Endothelial cell of umbilical vein (primary cell): ENCODE results near the gene NSL1. TPM values are rescaled to one million over a fixed set of nuclear protein-coding genes. Genes with fewer than 3 reads are reported as not detected.
"Not testable (repeated sequence)": the region's sequence is repeated elsewhere in the genome, so short reads cannot be mapped to it uniquely, and the experiment has no call there.

Experiments
- BruUV-seq: library from RNA; stranded (reverse); fragments of 400-500 nt; replicated peaks from 2 replicates; lab custom pipeline; 2021; lab: Mats Ljungman, UMichigan
- CTCF ChIA-PET: fragments of 300-600, 350-600 bp; sonication (Branson Sonifier 250); formaldehyde crosslinking; loops from one replicate; lab custom pipeline; 2021; ENCODE audit warnings: antibody characterized with exemption, inconsistent platforms; lab: Charles Lee
- POLR2A ChIA-PET: fragments of 300-600, 350-600 bp; sonication (Branson Sonifier 250); formaldehyde crosslinking; loops from one replicate; lab custom pipeline; 2021; ENCODE audit warnings: antibody characterized with exemption, inconsistent platforms; lab: Charles Lee
- DNase-seq: peaks from one replicate; pipeline ENCODE4 v3.0.0-alpha.2; 2011; ENCODE audit warnings: low read depth, low spot score
- FAIRE-seq: peaks from 2 replicates; lab custom pipeline; 2011; peaks lifted over from hg19 to GRCh38; lab: Jason Lieb, UNC
- H2AFZ ChIP-seq: 2 replicates; pipeline ENCODE4 v1.6.0; 2012; ENCODE audit warnings: low read depth, low read length, control low read depth, inconsistent platforms
- H3K27ac ChIP-seq: 2 replicates; pipeline ENCODE4 v1.5.1; 2011; ENCODE audit warnings: low read depth, mild to moderate bottlenecking, control low read depth, low read length, moderate library complexity; ENCODE audit not compliant: insufficient read depth
- H3K27me3 ChIP-seq, 2 experiments: 2 replicates each; pipeline versions ENCODE4 v1.6.0 to v1.6.1; 2011; ENCODE audit warnings: low read length in 2 of 2, mixed read lengths in 1 of 2; ENCODE audit not compliant: control insufficient read depth in 2 of 2, insufficient read depth in 2 of 2
- H3K36me3 ChIP-seq, 2 experiments: 2 replicates in 1 of 2; 3 replicates in 1 of 2; pipeline ENCODE4 v1.5.1; 2011; ENCODE audit warnings: low read length in 2 of 2, mild to moderate bottlenecking in 1 of 2, moderate library complexity in 1 of 2; ENCODE audit not compliant: control insufficient read depth in 2 of 2, insufficient read depth in 2 of 2; ENCODE audit errors: extremely low read depth in 1 of 2
- H3K4me1 ChIP-seq: 3 replicates; pipeline ENCODE4 v1.5.1; 2011; ENCODE audit warnings: mild to moderate bottlenecking, low read length; ENCODE audit not compliant: control insufficient read depth, insufficient read depth; ENCODE audit errors: extremely low read depth
- H3K4me2 ChIP-seq: 2 replicates; pipeline ENCODE4 v1.6.1; 2011; ENCODE audit warnings: low read length, control low read depth, mixed read lengths; ENCODE audit not compliant: insufficient read depth
- H3K4me3 ChIP-seq, 3 experiments: fragments of 200-600 bp in 1 of 3; sonication (generic), shearing (Covaris generic) in 1 of 3; replicated peaks in 1 of 3; 2 replicates each; pipeline ENCODE4 v1.5.1; 2011 to 2016; ENCODE audit warnings: control low read depth in 3 of 3, low read length in 3 of 3, mild to moderate bottlenecking in 2 of 3, inconsistent platforms in 1 of 3, low read depth in 1 of 3, moderate library complexity in 1 of 3; ENCODE audit not compliant: insufficient read depth in 1 of 3
- H3K79me2 ChIP-seq: 2 replicates; pipeline ENCODE4 v1.6.0; 2012; ENCODE audit warnings: low read length, inconsistent platforms; ENCODE audit not compliant: control insufficient read depth, insufficient read depth
- H3K9ac ChIP-seq: replicated peaks from 2 replicates; pipeline ENCODE3; 2011; ENCODE audit warnings: low read length, control low read depth; ENCODE audit not compliant: insufficient read depth; ENCODE audit errors: extremely low read depth
- H3K9me1 ChIP-seq: replicated peaks from 3 replicates; pipeline ENCODE4 v1.6.0; 2011; ENCODE audit warnings: mild to moderate bottlenecking, low read length; ENCODE audit not compliant: control insufficient read depth, insufficient read depth; ENCODE audit errors: extremely low read depth
- H3K9me3 ChIP-seq: replicated peaks from 2 replicates; pipeline ENCODE4 v1.5.1; 2012; ENCODE audit warnings: low read length, inconsistent platforms; ENCODE audit not compliant: control insufficient read depth, insufficient read depth
- H4K20me1 ChIP-seq: replicated peaks from 2 replicates; pipeline ENCODE3; 2011; ENCODE audit warnings: mild to moderate bottlenecking, low read length; ENCODE audit not compliant: control insufficient read depth, insufficient read depth; ENCODE audit errors: extremely low read depth
- CTCF ChIP-seq, 2 donors: IDR thresholded peaks; 1 replicate in 1 of 2; 2 replicates in 1 of 2; pipeline ENCODE4 v1.5.1; 2011; ENCODE audit warnings: low read length in 2 of 2, mild to moderate bottlenecking in 2 of 2, moderate library complexity in 2 of 2, control low read depth in 1 of 2, inconsistent platforms in 1 of 2, low read depth in 1 of 2; ENCODE audit not compliant: insufficient read depth in 1 of 2; ENCODE audit errors: extremely low read depth in 1 of 2
- EZH2 ChIP-seq: IDR thresholded peaks from 2 replicates; pipeline ENCODE4 v1.6.1; 2012; ENCODE audit warnings: borderline replicate concordance, low read depth, mild to moderate bottlenecking, moderate library complexity, low read length, inconsistent platforms; ENCODE audit not compliant: severe bottlenecking
- FOS ChIP-seq: IDR thresholded peaks from 2 replicates; pipeline ENCODE4 v1.6.1; 2011; ENCODE audit warnings: mild to moderate bottlenecking, low read length, moderate library complexity, borderline replicate concordance; ENCODE audit not compliant: insufficient read depth
- GATA2 ChIP-seq: IDR thresholded peaks from 2 replicates; pipeline ENCODE4 v1.7.0; 2011; ENCODE audit warnings: low read depth, mild to moderate bottlenecking, moderate library complexity, mixed read lengths, low read length; ENCODE audit not compliant: insufficient read length, insufficient read depth
- JUN ChIP-seq: IDR thresholded peaks from 2 replicates; pipeline ENCODE4 v1.6.1; 2011; ENCODE audit warnings: borderline replicate concordance, low read depth; ENCODE audit not compliant: insufficient read length, insufficient read depth
- MYC ChIP-seq: IDR thresholded peaks from one replicate; pipeline ENCODE4 v1.6.1; 2011; ENCODE audit warnings: mild to moderate bottlenecking, low read depth, low read length
- POLR2A ChIP-seq: IDR thresholded peaks from 2 replicates; pipeline ENCODE4 v1.6.1; 2012; ENCODE audit warnings: low read depth, mild to moderate bottlenecking, control low read depth, low read length
- POLR2AphosphoS5 ChIP-seq: IDR thresholded peaks from 2 replicates; pipeline ENCODE4 v1.6.1; 2012; ENCODE audit warnings: low read depth, mild to moderate bottlenecking, control low read depth, low read length, moderate library complexity; ENCODE audit not compliant: insufficient read depth
- dilution Hi-C: fragments of 300-500 bp; cut with MboI; formaldehyde crosslinking; loops from one replicate; pipeline ENCODE4 v1.15.0; 2019; ENCODE audit warnings: low sequenced_read_pairs; ENCODE audit not compliant: extremely low pct_ligation_motif_present
- intact Hi-C: fragments of 100-400 bp; cut with micrococcal nuclease; formaldehyde crosslinking; loops from one replicate; pipeline ENCODE4 v1.10.0; 2022
- polyA plus RNA-seq, 4 experiments: library from polyadenylated mRNA; depleted of rRNA in 3 of 4; stranded (reverse) in 3 of 4; unstranded in 1 of 4; fragments of >200 nt; gene quantifications; 2 replicates each; pipeline versions ENCODE4 v1.2.1 to v1.2.3, GENCODE V29; 2011 to 2012; ENCODE audit warnings: missing spikeins in 1 of 4
- total RNA-seq: library from RNA; stranded (reverse); gene quantifications from 2 replicates; pipeline ENCODE4 v1.2.3, GENCODE V29; 2021
- TF ChIP-seq, protein P1 (sequence below): IDR thresholded peaks from 2 replicates; pipeline ENCODE4 v1.6.1; 2011; ENCODE audit not compliant: insufficient read depth, insufficient read length

NSL1 gene
- total and polyA plus RNA-seq, 2 donors (not counting 3 experiments of a cell fraction or from before 2014, with no cell fraction given): 15.5 to 30.2 TPM

DNA sequence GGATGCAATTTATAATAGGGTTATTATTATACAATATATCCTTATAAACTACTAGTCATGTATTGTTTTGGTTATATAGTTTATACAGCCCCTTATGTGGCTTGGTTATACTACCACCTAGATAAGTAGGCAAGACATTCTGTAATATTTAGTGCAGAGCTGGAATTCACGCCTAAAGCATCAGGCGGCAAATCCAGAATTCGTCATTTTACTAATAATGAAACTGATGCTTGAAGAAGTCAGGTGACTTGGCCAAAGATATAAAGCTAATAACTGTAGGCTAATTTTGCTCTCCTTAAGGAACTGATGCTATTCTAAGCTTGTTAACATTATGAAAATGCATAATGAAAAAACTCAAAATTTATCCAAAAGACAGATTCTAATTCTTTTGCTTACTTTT lies 10.8 kb downstream of the NSL1 start:
- ChIA-PET POLR2A (no interaction called here), CTCF (interaction anchor here (1.1 to 3.4 kb wide), 7 partner anchors 30 to 331 kb away, joined by 3 to 31 read pairs (median 11); no protein-coding TSS in a partner anchor)
- Histone ChIP-seq H3K79me2 (no peaks in the 10 kb centered on the region), H3K9me3 (no peaks in the 10 kb centered on the region), H3K27ac (no peak overlapping the region), H3K9ac (no peak overlapping the region), H4K20me1 (no peaks in the 10 kb centered on the region), H2AFZ (no peak overlapping the region), H3K4me2 (no peak overlapping the region), H3K4me1 (peaks cover 15% of the 10 kb centered on the region), H3K4me3 (no peak overlapping the region), H3K27me3 (no peaks in the 10 kb centered on the region), H3K36me3 (peaks cover 0 to 6% of the 10 kb centered on the region in 2 experiments), H3K9me1 (no peaks in the 10 kb centered on the region)
- intact Hi-C loops: no loop called here
- DNase-seq (no peak), FAIRE-seq (no peak)
- TF ChIP-seq FOS: no peak
- no peak for TF ChIP-seq POLR2A
- no peak for TF ChIP-seq JUN
- TF ChIP-seq EZH2: no peak
- no peak for TF ChIP-seq POLR2AphosphoS5
- TF ChIP-seq MYC: no peak
- TF ChIP-seq, protein P1, sequence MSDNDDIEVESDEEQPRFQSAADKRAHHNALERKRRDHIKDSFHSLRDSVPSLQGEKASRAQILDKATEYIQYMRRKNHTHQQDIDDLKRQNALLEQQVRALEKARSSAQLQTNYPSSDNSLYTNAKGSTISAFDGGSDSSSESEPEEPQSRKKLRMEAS: no peak
- TF ChIP-seq CTCF (IDR thresholded peaks at IDR 0.05; ENCODE audit: extremely low read depth in 1 of 2, insufficient read depth in 1 of 2, low read depth in 1 of 2, low read length in 2 of 2): no peak
- no peak for TF ChIP-seq GATA2
- dilution Hi-C loops: no loop called here
- no TSS peak for BruUV-seq

DNA sequence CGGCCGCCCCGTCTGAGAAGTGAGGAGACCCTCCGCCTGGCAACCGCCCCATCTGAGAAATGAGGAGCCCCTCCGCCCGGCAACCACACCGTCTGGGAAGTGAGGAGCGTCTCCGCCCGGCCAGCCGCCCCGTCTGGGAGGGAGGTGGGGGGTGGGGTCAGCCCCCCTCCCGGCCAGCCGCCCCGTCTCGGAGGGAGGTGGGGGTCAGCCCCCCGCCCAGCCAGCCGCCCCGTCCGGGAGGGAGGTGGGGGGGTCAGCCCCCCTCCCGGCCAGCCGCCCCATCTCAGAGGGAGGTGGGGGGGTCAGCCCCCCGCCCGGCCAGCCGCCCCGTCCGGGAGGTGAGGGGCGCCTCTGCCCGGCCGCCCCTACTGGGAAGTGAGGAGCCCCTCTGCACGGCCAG lies 12.5 kb downstream of the NSL1 start:
- DNase-seq, CTCF ChIA-PET, intact Hi-C loops, POLR2A ChIA-PET, H3K9me1 ChIP-seq, H3K36me3 ChIP-seq, H3K4me2 ChIP-seq, H3K9me3 ChIP-seq, dilution Hi-C loops, H3K79me2 ChIP-seq, H2AFZ ChIP-seq, H3K27ac ChIP-seq, H3K4me3 ChIP-seq, H3K9ac ChIP-seq, H4K20me1 ChIP-seq, FAIRE-seq, BruUV-seq, H3K27me3 ChIP-seq: not testable (repeated sequence)
- H3K4me1 ChIP-seq: peaks cover 15% of the 10 kb centered on the region
